NCI-H2227 (cell line): ENCODE measurements around the gene ZNF385C.

Experiments
- DNase-seq: peaks from one replicate; lab custom pipeline; 2025; ENCODE audit not compliant: unreplicated experiment; lab: John Stamatoyannopoulos, UW

Gene ZNF385C

GRCh38 chr17:42107597-42108576 is 9.6 kb upstream of the ZNF385C start:
- DNase-seq, result peak; percentile 95

- DNase-seq, result no peak
These were observed 8.9 kb upstream of the ZNF385C start for GRCh38 chr17:42107124-42107523.

GRCh38 chr17:42106009-42106408 is 7.7 kb upstream of the ZNF385C start:
- DNase-seq, result no peak

- DNase-seq, result no peak
These were observed 6.0 kb upstream of the ZNF385C start for GRCh38 chr17:42104264-42104663.

GRCh38 chr17:42103221-42103954 is 5.1 kb upstream of the ZNF385C start:
- no peak for DNase-seq

GRCh38 chr17:42101513-42102292 is 3.4 kb upstream of the ZNF385C start:
- DNase-seq, result peak; percentile 58

GRCh38 chr17:42098730-42099399 is 592 bp upstream of the ZNF385C start:
- DNase-seq, result no peak

GRCh38 chr17:42096360-42097111 is 1.7 kb downstream of the ZNF385C start:
- DNase-seq, result no peak

GRCh38 chr17:42094375-42095069 is 3.8 kb downstream of the ZNF385C start:
- DNase-seq, result no peak

GRCh38 chr17:42092939-42093338 is 5.3 kb downstream of the ZNF385C start:
- no peak for DNase-seq

GRCh38 chr17:42090964-42091790 is 7.1 kb downstream of the ZNF385C start:
- DNase-seq, result no peak

GRCh38 chr17:42088736-42089135 is 9.5 kb downstream of the ZNF385C start:
- DNase-seq, result no peak

- DNase-seq, result no peak
These were observed 10.3 kb downstream of the ZNF385C start for GRCh38 chr17:42087736-42088705.

- DNase-seq, result no peak
These were observed 11.1 kb downstream of the ZNF385C start for GRCh38 chr17:42087042-42087701.

- no peak for DNase-seq
These were observed 16.6 kb downstream of the ZNF385C start for GRCh38 chr17:42081516-42082129.

- DNase-seq, result no peak
These were observed 18.7 kb downstream of the ZNF385C start for GRCh38 chr17:42079541-42079940.
